MM.1S (cell line): ENCODE results near the gene DDB1.

Experiments
- DNase-seq: peaks from one replicate; pipeline ENCODE4 v3.0.0-alpha.2; 2015
- H2AFZ ChIP-seq: fragments of 300-600 bp; sonication (generic); 2 replicates; pipeline ENCODE4 v1.6.0; 2016; ENCODE audit warnings: antibody characterized with exemption, low read length
- H3F3A ChIP-seq: fragments of 300-600 bp; sonication (generic); 2 replicates; pipeline ENCODE4 v1.6.1; 2016; ENCODE audit warnings: mild to moderate bottlenecking, antibody characterized with exemption, low read length, moderate library complexity, mixed read lengths; ENCODE audit not compliant: insufficient read depth
- H3K27ac ChIP-seq: fragments of 300-600 bp; sonication (generic); 2 replicates; pipeline ENCODE4 v1.5.1; 2016; ENCODE audit warnings: mild to moderate bottlenecking, low read length
- H3K27me3 ChIP-seq: fragments of 300-600 bp; sonication (generic); replicated peaks from 2 replicates; pipeline ENCODE4 v1.6.0; 2016; ENCODE audit warnings: low read length; ENCODE audit not compliant: insufficient read depth
- H3K36me3 ChIP-seq: fragments of 300-600 bp; sonication (generic); replicated peaks from 2 replicates; pipeline ENCODE4 v1.6.1; 2016; ENCODE audit warnings: mild to moderate bottlenecking, low read length, mixed read lengths; ENCODE audit not compliant: insufficient read depth
- H3K4me1 ChIP-seq: fragments of 300-600 bp; sonication (generic); 2 replicates; pipeline ENCODE4 v1.6.1; 2016; ENCODE audit warnings: low read length, mixed read lengths
- H3K4me2 ChIP-seq: fragments of 300-600 bp; sonication (generic); 2 replicates; pipeline ENCODE4 v1.6.0; 2016; ENCODE audit warnings: low read depth, low read length
- H3K4me3 ChIP-seq: fragments of 300-600 bp; sonication (generic); 2 replicates; pipeline ENCODE4 v1.5.1; 2016; ENCODE audit warnings: low read length, mixed read lengths
- H3K79me2 ChIP-seq: fragments of 300-600 bp; sonication (generic); 2 replicates; pipeline ENCODE4 v1.6.1; 2016; ENCODE audit warnings: mixed run types, low read length, mixed read lengths
- H3K9ac ChIP-seq: fragments of 300-600 bp; sonication (generic); 2 replicates; pipeline ENCODE4 v1.6.1; 2016; ENCODE audit warnings: low read length, mixed read lengths
- H3K9me2 ChIP-seq: fragments of 300-600 bp; sonication (generic); replicated peaks from 2 replicates; pipeline ENCODE4 v1.6.1; 2016; ENCODE audit warnings: mild to moderate bottlenecking, low read length, mixed read lengths; ENCODE audit not compliant: insufficient read depth
- H3K9me3 ChIP-seq: fragments of 300-600 bp; sonication (generic); replicated peaks from 2 replicates; pipeline ENCODE4 v1.6.1; 2016; ENCODE audit warnings: mild to moderate bottlenecking, low read length, mixed read lengths; ENCODE audit not compliant: insufficient read depth
- H4K20me1 ChIP-seq: fragments of 300-600 bp; sonication (generic); 2 replicates; pipeline ENCODE4 v1.6.1; 2016; ENCODE audit warnings: mild to moderate bottlenecking, low read length, moderate library complexity, mixed read lengths; ENCODE audit not compliant: insufficient read depth
- CTCF ChIP-seq: fragments of 300-600 bp; sonication (generic); IDR thresholded peaks from 2 replicates; pipeline ENCODE4 v1.5.1; 2016; ENCODE audit warnings: antibody characterized with exemption, low read length, mixed read lengths
- EZH2 ChIP-seq: fragments of 300-600 bp; sonication (generic); optimal IDR thresholded peaks from 2 replicates; pipeline ENCODE3; 2017; ENCODE audit warnings: low read depth, mild to moderate bottlenecking, antibody characterized with exemption, low read length, mixed read lengths
- EZH2phosphoT487 ChIP-seq: fragments of 300-600 bp; sonication (generic); IDR thresholded peaks from 2 replicates; pipeline ENCODE4 v1.6.1; 2018; ENCODE audit warnings: antibody characterized with exemption, low read length

Gene DDB1

DNA sequence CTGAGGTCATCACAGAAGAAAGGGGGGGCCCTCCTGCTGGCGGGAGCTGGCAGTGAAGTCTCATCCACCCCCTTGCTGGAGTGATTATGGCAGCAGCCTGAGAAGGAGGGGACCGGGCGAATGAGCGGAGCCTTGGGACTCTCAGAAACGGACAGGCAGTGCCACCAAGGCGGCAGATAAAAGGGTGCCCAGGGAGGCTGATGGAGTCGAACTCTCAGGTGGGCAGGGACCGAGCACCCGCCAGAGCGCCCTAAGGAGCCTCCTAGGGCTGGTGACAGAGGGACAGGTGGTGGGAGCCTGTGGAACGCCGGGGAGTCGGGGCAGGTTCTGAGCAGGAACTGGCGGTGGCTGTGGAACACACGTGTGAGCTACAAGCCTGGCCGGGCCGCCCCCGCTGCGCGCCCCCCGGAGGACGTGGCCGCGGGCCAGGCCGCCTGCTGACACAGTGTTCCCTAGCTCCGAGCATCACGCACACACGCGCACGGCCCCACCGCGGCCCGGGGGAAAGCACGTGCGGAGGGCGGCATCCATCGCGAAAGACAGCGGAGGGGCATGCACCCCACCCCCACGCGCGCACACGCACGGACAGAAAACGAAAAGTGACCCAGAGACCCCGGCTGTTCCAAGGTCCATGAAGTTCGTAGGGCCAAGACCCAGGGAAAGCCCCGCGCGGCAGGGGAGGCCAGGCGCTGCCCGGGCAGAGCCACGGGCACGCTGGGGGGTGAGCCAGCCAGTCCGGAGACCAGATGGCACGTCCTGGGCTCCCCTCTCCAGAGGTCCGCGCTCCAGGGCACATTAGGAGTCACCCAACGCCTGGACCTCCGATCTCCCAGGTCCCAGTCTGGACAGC, 38.8 kb downstream of the DDB1 start:
- TF ChIP-seq CTCF (peak; percentile 9), EZH2 (no peak), EZH2phosphoT487 (no peak)
- H3F3A ChIP-seq = no peaks in the 10 kb centered on the region; the same call in 1 of the 2 replicates
- no peaks in the 10 kb centered on the region for H4K20me1 ChIP-seq
- no peaks in the 10 kb centered on the region for H3K79me2 ChIP-seq
- H3K27ac ChIP-seq = no peak overlapping the region
- H3K9me2 ChIP-seq = no peaks in the 10 kb centered on the region
- H3K27me3 ChIP-seq = peaks cover 16% of the 10 kb centered on the region
- peak overlapping the region; percentile 91 for H2AFZ ChIP-seq
- no peaks in the 10 kb centered on the region for H3K4me1 ChIP-seq
- H3K36me3 ChIP-seq = no peaks in the 10 kb centered on the region
- H3K4me2 ChIP-seq = peak overlapping the region; percentile 96
- peak overlapping the region; percentile 55 for H3K4me3 ChIP-seq
- H3K9ac ChIP-seq = peak overlapping the region; percentile 42; the same call in 1 of the 2 replicates
- no peaks in the 10 kb centered on the region for H3K9me3 ChIP-seq
- peak; percentile 13 for DNase-seq

- H3K36me3 ChIP-seq = no peaks in the 10 kb centered on the region
- H3K4me1 ChIP-seq = no peaks in the 10 kb centered on the region
- no peak overlapping the region for H3K4me3 ChIP-seq
- H3K27me3 ChIP-seq = peaks cover 16% of the 10 kb centered on the region
- no peak overlapping the region for H3K4me2 ChIP-seq
- no peaks in the 10 kb centered on the region for H3K9me3 ChIP-seq
- TF ChIP-seq EZH2phosphoT487 = no peak
- TF ChIP-seq EZH2 = no peak
- TF ChIP-seq CTCF = no peak
- H2AFZ ChIP-seq = no peak overlapping the region
- H3K9me2 ChIP-seq = no peaks in the 10 kb centered on the region
- no peaks in the 10 kb centered on the region for H4K20me1 ChIP-seq
- no peak overlapping the region for H3K27ac ChIP-seq
- H3K79me2 ChIP-seq = no peaks in the 10 kb centered on the region
- no peak overlapping the region for H3K9ac ChIP-seq
- no peak for DNase-seq
- H3F3A ChIP-seq = no peaks in the 10 kb centered on the region
These were observed 40.5 kb downstream of the DDB1 start for GRCh38 chr11:61292356-61292755.

GRCh38 chr11:61290905-61291690, 41.8 kb downstream of the DDB1 start:
- Histone ChIP-seq H3F3A (no peaks in the 10 kb centered on the region), H3K4me2 (no peak overlapping the region), H3K36me3 (no peaks in the 10 kb centered on the region), H4K20me1 (no peaks in the 10 kb centered on the region), H3K4me3 (no peak overlapping the region), H3K9me2 (no peaks in the 10 kb centered on the region), H3K9me3 (no peaks in the 10 kb centered on the region), H3K9ac (no peak overlapping the region), H3K79me2 (no peaks in the 10 kb centered on the region), H3K27me3 (peaks cover 16% of the 10 kb centered on the region), H3K27ac (no peak overlapping the region), H3K4me1 (no peaks in the 10 kb centered on the region), H2AFZ (no peak overlapping the region)
- peak; percentile 34; the same call in 1 of the 2 replicates for TF ChIP-seq CTCF
- no peak for TF ChIP-seq EZH2phosphoT487
- no peak for TF ChIP-seq EZH2
- no peak for DNase-seq
